Esophagus (tissue), 2 donors: ENCODE results near the gene YAE1. TPM values are rescaled to one million over a fixed set of nuclear protein-coding genes. Genes with fewer than 3 reads are reported as not detected.

ENCODE experiments used
- polyA plus RNA-seq, 2 donors: library from polyadenylated mRNA; stranded (reverse); fragments of 200-250 nt; gene quantifications; one replicate each; pipeline ENCODE4 v1.2.3, GENCODE V29; 2013
- donor health status: healthy with polysubstance abuse.
- donor health status: Bipolar disorder and iron deficiency.

YAE1 gene
- polyA plus RNA-seq, 2 donors, result 20.8 to 30.2 TPM

Other genes starting within 250 kb of the YAE1 start
- 10 to 100 TPM; 52.4 to 71.2 TPM for gene RALA, start 57.2 kb downstream of the YAE1 start, polyA plus RNA-seq